ENCODE measurements around the gene NANOS3. TPM values are rescaled to one million over a fixed set of nuclear protein-coding genes. Genes with fewer than 3 reads are reported as not detected.
A peak's percentile ranks its signal among the peaks of the same experiment; 100 is the strongest.

The NANOS3 gene
- total and polyA plus RNA-seq, 2 of the 13 experiments (the other 11 are each of a cell fraction or from before 2014, with no cell fraction given): 0.21 TPM; not detected in 1

GRCh38 chr19:13847407-13848339 is 29.3 kb upstream of the NANOS3 start (continued):
- TF ChIP-seq MEIS1 (CRISPR knock-in tag; IDR thresholded peaks at IDR 0.05; ENCODE audit: borderline replicate concordance) (no peak), ZNF326 (CRISPR knock-in tag; IDR thresholded peaks at IDR 0.05; ENCODE audit: borderline replicate concordance) (no peak), ZSCAN21 (CRISPR knock-in tag; IDR thresholded peaks at IDR 0.05; ENCODE audit: borderline replicate concordance) (no peak), ZNF552 (CRISPR knock-in tag; IDR thresholded peaks at IDR 0.05; ENCODE audit: borderline replicate concordance) (peak; percentile 15; the same call in 1 of the 2 replicates), MLXIP (CRISPR knock-in tag; IDR thresholded peaks at IDR 0.05; ENCODE audit: borderline replicate concordance) (no peak), ZNF691 (CRISPR knock-in tag; IDR thresholded peaks at IDR 0.05; ENCODE audit: borderline replicate concordance, low read depth) (no peak), POLR2AphosphoS5 (IDR thresholded peaks at IDR 0.05; ENCODE audit: low read depth, low read length) (peak; percentile 34; the same call in 1 of the 2 replicates), MLX (CRISPR knock-in tag; IDR thresholded peaks at IDR 0.05) (no peak), CENPX (CRISPR knock-in tag; IDR thresholded peaks at IDR 0.05) (no peak), NPAS2 (CRISPR knock-in tag; IDR thresholded peaks at IDR 0.05; ENCODE audit: borderline replicate concordance) (no peak), ZNF670 (CRISPR knock-in tag; IDR thresholded peaks at IDR 0.05; ENCODE audit: borderline replicate concordance) (0 out of 2 replicates have a peak, but pooled peaks have one; percentile 38), IKZF1 (IDR thresholded peaks at IDR 0.05) (no peak), IRF2 (CRISPR knock-in tag; IDR thresholded peaks at IDR 0.05) (peak; percentile 28; the same call in 1 of the 2 replicates), ELF1 (CRISPR knock-in tag; IDR thresholded peaks at IDR 0.05) (peak; percentile 66), ZNF335 (CRISPR knock-in tag; IDR thresholded peaks at IDR 0.05) (no peak), ZNF136 (CRISPR knock-in tag; IDR thresholded peaks at IDR 0.05; ENCODE audit: low read depth) (no peak), SRSF1 (optimal IDR thresholded peaks at IDR 0.05; ENCODE audit: low read depth, low read length) (peak; percentile 64), GZF1 (CRISPR knock-in tag; IDR thresholded peaks at IDR 0.05) (no peak), BRD4 (CRISPR knock-in tag; IDR thresholded peaks at IDR 0.05) (no peak), JDP2 (CRISPR knock-in tag; IDR thresholded peaks at IDR 0.05; ENCODE audit: borderline replicate concordance) (no peak), ZNF660 (CRISPR knock-in tag; IDR thresholded peaks at IDR 0.05; ENCODE audit: borderline replicate concordance, low read depth) (no peak)

Measured in HepG2 (cell line).